Activated naive CD4-positive, alpha-beta T cell treated with Interleukin-2 at 50 U/mL for 16 hours (primary cell): ENCODE results near the gene FBXL7.

Source experiments
- DNase-seq: peaks from one replicate; pipeline ENCODE4 v3.0.0-alpha.2; 2020

FBXL7 gene

DNA sequence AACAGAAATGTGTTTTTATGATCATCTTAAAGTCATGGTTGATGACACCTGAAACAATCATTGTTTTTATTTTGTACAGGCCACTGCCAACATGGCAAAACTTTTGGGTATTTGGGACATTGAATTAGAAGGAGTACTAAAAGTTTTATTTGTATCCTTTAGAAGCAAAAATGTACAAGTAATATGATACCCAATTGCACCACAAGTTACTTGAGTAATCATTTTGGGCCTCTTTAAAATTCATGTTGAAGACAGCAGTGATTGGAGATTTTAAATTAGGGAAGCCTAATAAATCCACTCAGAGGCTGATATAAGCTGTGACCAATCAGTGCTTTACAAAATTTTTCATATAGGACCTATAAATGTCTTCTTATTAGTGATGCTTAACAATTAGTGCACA is 466.7 kb downstream of the FBXL7 start:
- DNase-seq: no peak

DNA sequence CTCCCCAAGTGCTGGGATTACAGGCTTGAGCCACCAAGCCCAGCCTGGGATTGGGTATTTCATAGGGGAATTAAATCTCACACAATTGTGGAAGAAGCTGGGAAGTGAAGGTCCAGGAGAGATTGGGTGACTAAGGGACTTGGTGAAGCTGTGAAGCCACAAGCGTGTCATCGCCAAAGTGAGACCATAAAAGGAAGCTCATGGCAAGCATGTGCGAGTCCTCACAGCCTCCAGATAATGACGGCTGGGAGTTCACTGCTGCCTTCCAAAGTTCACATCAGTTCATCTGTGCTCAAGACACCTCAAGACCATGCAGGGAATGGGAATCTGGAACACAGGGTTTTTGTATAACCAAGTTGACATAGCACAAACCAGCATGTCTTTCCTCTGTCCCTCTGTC is 469.0 kb downstream of the FBXL7 start:
- DNase-seq: no peak

DNA sequence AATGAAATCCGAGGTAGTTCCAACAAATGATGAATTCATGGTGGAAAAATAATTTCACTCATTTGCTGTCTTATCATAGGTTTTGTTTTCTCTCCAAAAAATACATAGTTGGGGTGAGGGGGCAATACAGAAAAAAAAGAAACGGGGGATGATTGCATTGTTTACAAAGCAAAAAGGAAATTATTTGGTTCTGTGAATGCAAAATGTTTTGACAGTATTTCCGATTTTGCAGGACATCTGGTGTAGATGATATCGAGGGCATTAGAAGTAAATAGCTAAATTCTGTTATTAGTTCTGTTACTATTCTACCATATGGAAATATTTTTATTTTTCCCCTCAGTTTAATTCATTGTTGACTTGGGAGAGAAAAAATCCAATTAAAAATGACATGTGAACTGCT is 477.9 kb downstream of the FBXL7 start:
- no peak for DNase-seq

DNA sequence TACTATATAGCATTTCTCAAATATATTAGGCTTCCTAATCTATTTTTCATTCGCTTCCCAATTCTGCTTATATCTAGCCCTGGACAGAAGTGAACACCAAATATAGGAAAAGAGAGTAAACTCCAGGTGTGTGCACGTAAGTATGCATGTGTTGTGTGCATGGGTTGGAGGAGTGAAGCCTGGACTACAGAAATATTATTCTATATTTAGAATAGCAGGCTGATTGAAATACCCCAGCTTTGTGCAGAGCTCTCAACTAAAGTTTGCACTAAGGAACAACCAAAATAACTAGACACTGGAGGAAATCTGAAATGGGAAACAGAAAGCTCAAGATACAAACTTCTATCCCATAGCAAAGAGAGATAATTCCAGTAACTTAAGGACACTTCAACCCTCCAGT is 480.9 kb downstream of the FBXL7 start:
- DNase-seq: no peak

DNA sequence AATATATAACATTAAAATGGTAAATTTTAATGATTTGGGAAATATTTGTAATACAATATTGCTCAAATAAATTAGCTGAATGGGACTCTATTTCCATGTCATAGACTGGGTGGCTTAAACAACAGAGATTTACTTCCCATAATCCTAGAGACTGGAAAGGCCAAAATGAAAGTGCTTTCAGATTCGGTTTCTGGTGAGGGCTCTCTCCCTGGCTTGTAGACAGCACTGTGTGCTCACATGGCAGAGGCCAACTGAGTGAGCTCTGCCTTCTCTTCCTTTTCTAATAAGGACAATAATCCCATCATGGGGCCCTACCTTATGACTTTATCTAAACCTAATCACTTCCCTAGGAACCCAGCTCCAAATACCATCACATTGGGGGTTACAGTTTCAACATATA is 483.4 kb downstream of the FBXL7 start:
- DNase-seq: no peak
